HUES6 (cell line): ENCODE results near the gene UBAP2.
A peak's percentile ranks its signal among the peaks of the same experiment; 100 is the strongest.
"Not testable (repeated sequence)": the region's sequence is repeated elsewhere in the genome, so short reads cannot be mapped to it uniquely, and the experiment has no call there.

ENCODE experiments used
- H3K27ac ChIP-seq: 2 replicates; pipeline ENCODE4 v1.7.0; 2013; ENCODE audit warnings: low read depth, mild to moderate bottlenecking, low read length, inconsistent platforms
- H3K27me3 ChIP-seq: 2 replicates; pipeline ENCODE4 v1.6.1; 2013; ENCODE audit warnings: low read length; ENCODE audit not compliant: control insufficient read depth, insufficient read depth
- H3K36me3 ChIP-seq: 2 replicates; pipeline ENCODE4 v1.6.1; 2013; ENCODE audit warnings: low read length; ENCODE audit not compliant: control insufficient read depth, insufficient read depth
- H3K4me1 ChIP-seq: 2 replicates; pipeline ENCODE4 v1.6.1; 2013; ENCODE audit warnings: low read length; ENCODE audit not compliant: control insufficient read depth, insufficient read depth
- H3K4me3 ChIP-seq: 2 replicates; pipeline ENCODE4 v1.5.1; 2013; ENCODE audit warnings: low read depth, low read length
- H3K9ac ChIP-seq: one replicate; pipeline ENCODE4 v1.6.1; 2013; ENCODE audit warnings: mild to moderate bottlenecking, low read length
- H3K9me3 ChIP-seq: 2 replicates; pipeline ENCODE4 v1.6.1; 2013; ENCODE audit warnings: low read depth, low read length; ENCODE audit not compliant: control insufficient read depth, insufficient read depth

UBAP2 gene

GRCh38 chr9:33964086-33964768 lies 84.5 kb downstream of the UBAP2 start:
- Histone ChIP-seq H3K9me3 (no peaks in the 10 kb centered on the region), H3K4me1 (no peaks in the 10 kb centered on the region), H3K36me3 (peaks cover 58% of the 10 kb centered on the region), H3K27ac (no peak overlapping the region), H3K27me3 (no peaks in the 10 kb centered on the region), H3K9ac (no peak overlapping the region), H3K4me3 (no peak overlapping the region)

- not testable (repeated sequence) for H3K9me3 ChIP-seq, H3K9ac ChIP-seq, H3K4me3 ChIP-seq, H3K4me1 ChIP-seq, H3K27me3 ChIP-seq, H3K27ac ChIP-seq
- peaks cover 67% of the 10 kb centered on the region for H3K36me3 ChIP-seq
These were observed 86.2 kb downstream of the UBAP2 start for GRCh38 chr9:33962468-33962867.

- H3K4me3 ChIP-seq: no peak overlapping the region
- H3K27ac ChIP-seq: no peak overlapping the region
- H3K9ac ChIP-seq: no peak overlapping the region
- H3K27me3 ChIP-seq: no peaks in the 10 kb centered on the region
- H3K36me3 ChIP-seq: peaks cover 79% of the 10 kb centered on the region
- no peaks in the 10 kb centered on the region for H3K9me3 ChIP-seq
- H3K4me1 ChIP-seq: no peaks in the 10 kb centered on the region
These were observed 89.0 kb downstream of the UBAP2 start for GRCh38 chr9:33959725-33960124.

- Histone ChIP-seq H3K9ac (no peak overlapping the region), H3K27ac (no peak overlapping the region), H3K4me1 (no peaks in the 10 kb centered on the region), H3K9me3 (no peaks in the 10 kb centered on the region), H3K27me3 (no peaks in the 10 kb centered on the region), H3K4me3 (no peak overlapping the region), H3K36me3 (peaks cover 89% of the 10 kb centered on the region)
These were observed 92.1 kb downstream of the UBAP2 start for GRCh38 chr9:33956544-33956943.

- Histone ChIP-seq H3K27ac (no peak overlapping the region), H3K9me3 (no peaks in the 10 kb centered on the region), H3K4me1 (no peaks in the 10 kb centered on the region), H3K36me3 (peaks cover 82% of the 10 kb centered on the region), H3K27me3 (no peaks in the 10 kb centered on the region), H3K4me3 (no peak overlapping the region), H3K9ac (no peak overlapping the region)
These were observed 96.6 kb downstream of the UBAP2 start for GRCh38 chr9:33952066-33952465.

GRCh38 chr9:33950371-33950770 lies 98.3 kb downstream of the UBAP2 start:
- Histone ChIP-seq H3K27ac (no peak overlapping the region), H3K27me3 (no peaks in the 10 kb centered on the region), H3K4me1 (no peaks in the 10 kb centered on the region), H3K4me3 (no peak overlapping the region), H3K9ac (no peak overlapping the region), H3K36me3 (peaks cover 86% of the 10 kb centered on the region), H3K9me3 (no peaks in the 10 kb centered on the region)

GRCh38 chr9:33946779-33947535 lies 101.7 kb downstream of the UBAP2 start:
- Histone ChIP-seq H3K4me1 (no peaks in the 10 kb centered on the region; the same call in 1 of the 2 replicates), H3K9ac (no peak overlapping the region), H3K9me3 (no peaks in the 10 kb centered on the region), H3K27me3 (no peaks in the 10 kb centered on the region), H3K4me3 (no peak overlapping the region), H3K27ac (no peak overlapping the region), H3K36me3 (peaks cover 88% of the 10 kb centered on the region)

GRCh38 chr9:33943389-33943788 lies 105.3 kb downstream of the UBAP2 start:
- Histone ChIP-seq H3K36me3 (peaks cover 90% of the 10 kb centered on the region), H3K4me3 (no peak overlapping the region)

GRCh38 chr9:33942471-33943083 lies 106.1 kb downstream of the UBAP2 start:
- H3K27me3 ChIP-seq: no peaks in the 10 kb centered on the region
- no peak overlapping the region for H3K4me3 ChIP-seq
- H3K9ac ChIP-seq: no peak overlapping the region
- no peaks in the 10 kb centered on the region; the same call in 1 of the 2 replicates for H3K4me1 ChIP-seq
- peaks cover 90% of the 10 kb centered on the region for H3K36me3 ChIP-seq
- H3K27ac ChIP-seq: peak overlapping the region; percentile 78; the same call in 1 of the 2 replicates
- H3K9me3 ChIP-seq: no peaks in the 10 kb centered on the region

More at GRCh38 chr9:33943389-33943788, 105.3 kb downstream of the UBAP2 start:
- no peaks in the 10 kb centered on the region for H3K9me3 ChIP-seq
- no peak overlapping the region for H3K9ac ChIP-seq
- no peaks in the 10 kb centered on the region for H3K27me3 ChIP-seq
- no peaks in the 10 kb centered on the region; the same call in 1 of the 2 replicates for H3K4me1 ChIP-seq
- H3K27ac ChIP-seq: peak overlapping the region; percentile 78; the same call in 1 of the 2 replicates

GRCh38 chr9:33939924-33940874 lies 108.5 kb downstream of the UBAP2 start:
- H3K27ac ChIP-seq: no peak overlapping the region
- no peak overlapping the region for H3K9ac ChIP-seq
- peaks cover 89% of the 10 kb centered on the region for H3K36me3 ChIP-seq
- H3K27me3 ChIP-seq: no peaks in the 10 kb centered on the region
- no peaks in the 10 kb centered on the region for H3K9me3 ChIP-seq
- H3K4me1 ChIP-seq: peaks cover 3% of the 10 kb centered on the region; the same call in 1 of the 2 replicates
- H3K4me3 ChIP-seq: no peak overlapping the region
